Sigmoid colon (tissue), 7 donors: Measurements from ENCODE around the gene FBXL7. TPM values are rescaled to one million over a fixed set of nuclear protein-coding genes. Genes with fewer than 3 reads are reported as not detected.

Experiments
- DNase-seq: peaks from one replicate; pipeline ENCODE4 v3.0.0-alpha.2; 2019
- H3K27ac ChIP-seq, 4 donors: fragments of 200-600 bp; sonication (generic); one replicate each; pipeline ENCODE4 v1.5.1; 2016 to 2019; ENCODE audit warnings: mild to moderate bottlenecking in 1 of 4
- H3K27me3 ChIP-seq, 3 donors: fragments of 200-600 bp; sonication (generic); one replicate each; pipeline ENCODE4 v1.5.1; 2019; ENCODE audit warnings: mild to moderate bottlenecking in 1 of 3
- H3K36me3 ChIP-seq, 4 donors: fragments of 200-600 bp; sonication (generic); one replicate each; pipeline ENCODE4 v1.5.1; 2016 to 2019
- H3K4me1 ChIP-seq, 4 donors: fragments of 200-600 bp; sonication (generic); one replicate each; pipeline ENCODE4 v1.5.1; 2017 to 2019
- H3K4me3 ChIP-seq, 4 donors: fragments of 200-600 bp; sonication (generic); one replicate each; pipeline ENCODE4 v1.5.1; 2017 to 2019; ENCODE audit warnings: mild to moderate bottlenecking in 2 of 4, moderate library complexity in 1 of 4
- H3K9me3 ChIP-seq, 4 donors: fragments of 200-600 bp in 3 of 4; sonication (generic) in 3 of 4; one replicate each; pipeline versions ENCODE4 v1.5.1 to v1.6.1; 2013 to 2019
- EP300 ChIP-seq, 4 donors: sonication (generic); formaldehyde crosslinking; IDR thresholded peaks; one replicate each; pipeline ENCODE4 v1.6.1; 2017; ENCODE audit warnings: antibody characterized with exemption in 4 of 4
- POLR2A ChIP-seq, 2 donors: fragments of 450-650 bp; IDR thresholded peaks; one replicate each; pipeline ENCODE4 v1.6.1; 2016; ENCODE audit warnings: antibody characterized with exemption in 2 of 2, mild to moderate bottlenecking in 2 of 2, moderate library complexity in 2 of 2
- POLR2AphosphoS5 ChIP-seq, 4 donors: sonication (generic); formaldehyde crosslinking; IDR thresholded peaks; one replicate each; pipeline ENCODE4 v1.6.1; 2017; ENCODE audit warnings: antibody characterized with exemption in 4 of 4
- WGBS, 2 donors: extraction: QIAGEN DNeasy Blood & Tissue Kit; methylation state at CpG; one replicate each; pipeline ENCODE4 v1.1.7; 2013; 5-methylcytosine and 5-hydroxymethylcytosine counted together
- intact Hi-C: fragments of 100-400 bp; cut with DNase I; formaldehyde crosslinking; loops from one replicate; pipeline ENCODE4 v1.15.1; 2023
- polyA plus RNA-seq, 3 donors: library from polyadenylated mRNA; stranded (reverse); fragments of 200-250 nt; gene quantifications; one replicate each; pipeline ENCODE4 v1.2.3, GENCODE V29; 2013
- total RNA-seq, 4 donors: library from RNA; depleted of rRNA; stranded (reverse); fragments of >200 nt; gene quantifications; one replicate each; pipeline ENCODE4 v1.1.0, GENCODE V29; 2016
- TF ChIP-seq, protein P1 (sequence below), 4 experiments: fragments of 450-650 bp in 3 of 4; fragments of 200-600 bp in 1 of 4; IDR thresholded peaks; one replicate each; pipeline ENCODE4 v1.5.1; 2016 to 2019; ENCODE audit warnings: antibody characterized with exemption in 4 of 4, mild to moderate bottlenecking in 3 of 4, moderate library complexity in 2 of 4
- donor health status: healthy with polysubstance abuse.
- donor health status: Bipolar disorder and iron deficiency.
- donor health status: healthy.

FBXL7 gene
- total and polyA plus RNA-seq, 7 donors: 0.92 to 44.3 (median 18.2) TPM

DNA sequence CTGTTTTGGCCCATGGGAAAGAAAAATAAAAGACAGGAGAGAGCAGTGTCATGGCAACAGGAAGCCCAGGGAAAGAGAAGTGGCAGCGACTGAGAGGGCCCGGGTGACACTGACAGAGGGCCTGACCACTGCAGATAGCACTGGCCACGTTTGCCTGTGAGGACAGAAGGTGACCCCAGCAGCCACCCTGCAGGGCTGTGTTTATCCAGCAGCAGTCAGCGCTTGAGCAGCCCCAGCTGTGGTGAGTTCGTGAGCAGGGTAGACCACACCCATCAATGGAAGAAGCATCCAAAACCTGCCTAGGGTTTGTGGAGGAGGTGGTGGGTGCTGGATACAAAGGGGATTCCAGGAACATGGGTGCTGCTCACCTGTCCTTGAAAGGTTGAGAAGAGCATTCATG lies 457.1 kb downstream of the FBXL7 start:
- intact Hi-C loops: no loop called here
- Histone ChIP-seq H3K4me1 (no peaks in the 10 kb centered on the region), H3K27ac (no peak overlapping the region), H3K4me3 (no peak overlapping the region), H3K27me3 (no peaks in the 10 kb centered on the region), H3K9me3 (no peaks in the 10 kb centered on the region), H3K36me3 (no peaks in the 10 kb centered on the region)
- TF ChIP-seq, protein P1, sequence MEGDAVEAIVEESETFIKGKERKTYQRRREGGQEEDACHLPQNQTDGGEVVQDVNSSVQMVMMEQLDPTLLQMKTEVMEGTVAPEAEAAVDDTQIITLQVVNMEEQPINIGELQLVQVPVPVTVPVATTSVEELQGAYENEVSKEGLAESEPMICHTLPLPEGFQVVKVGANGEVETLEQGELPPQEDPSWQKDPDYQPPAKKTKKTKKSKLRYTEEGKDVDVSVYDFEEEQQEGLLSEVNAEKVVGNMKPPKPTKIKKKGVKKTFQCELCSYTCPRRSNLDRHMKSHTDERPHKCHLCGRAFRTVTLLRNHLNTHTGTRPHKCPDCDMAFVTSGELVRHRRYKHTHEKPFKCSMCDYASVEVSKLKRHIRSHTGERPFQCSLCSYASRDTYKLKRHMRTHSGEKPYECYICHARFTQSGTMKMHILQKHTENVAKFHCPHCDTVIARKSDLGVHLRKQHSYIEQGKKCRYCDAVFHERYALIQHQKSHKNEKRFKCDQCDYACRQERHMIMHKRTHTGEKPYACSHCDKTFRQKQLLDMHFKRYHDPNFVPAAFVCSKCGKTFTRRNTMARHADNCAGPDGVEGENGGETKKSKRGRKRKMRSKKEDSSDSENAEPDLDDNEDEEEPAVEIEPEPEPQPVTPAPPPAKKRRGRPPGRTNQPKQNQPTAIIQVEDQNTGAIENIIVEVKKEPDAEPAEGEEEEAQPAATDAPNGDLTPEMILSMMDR (IDR thresholded peaks at IDR 0.05): no peak
- TF ChIP-seq POLR2A (IDR thresholded peaks at IDR 0.05) (no peak), EP300 (IDR thresholded peaks at IDR 0.05) (no peak), POLR2AphosphoS5 (IDR thresholded peaks at IDR 0.05) (no peak)
- no peak for DNase-seq
- WGBS, 2 donors: 65 to 70% methylated on average over 5 of the region's 5 CpGs

DNA sequence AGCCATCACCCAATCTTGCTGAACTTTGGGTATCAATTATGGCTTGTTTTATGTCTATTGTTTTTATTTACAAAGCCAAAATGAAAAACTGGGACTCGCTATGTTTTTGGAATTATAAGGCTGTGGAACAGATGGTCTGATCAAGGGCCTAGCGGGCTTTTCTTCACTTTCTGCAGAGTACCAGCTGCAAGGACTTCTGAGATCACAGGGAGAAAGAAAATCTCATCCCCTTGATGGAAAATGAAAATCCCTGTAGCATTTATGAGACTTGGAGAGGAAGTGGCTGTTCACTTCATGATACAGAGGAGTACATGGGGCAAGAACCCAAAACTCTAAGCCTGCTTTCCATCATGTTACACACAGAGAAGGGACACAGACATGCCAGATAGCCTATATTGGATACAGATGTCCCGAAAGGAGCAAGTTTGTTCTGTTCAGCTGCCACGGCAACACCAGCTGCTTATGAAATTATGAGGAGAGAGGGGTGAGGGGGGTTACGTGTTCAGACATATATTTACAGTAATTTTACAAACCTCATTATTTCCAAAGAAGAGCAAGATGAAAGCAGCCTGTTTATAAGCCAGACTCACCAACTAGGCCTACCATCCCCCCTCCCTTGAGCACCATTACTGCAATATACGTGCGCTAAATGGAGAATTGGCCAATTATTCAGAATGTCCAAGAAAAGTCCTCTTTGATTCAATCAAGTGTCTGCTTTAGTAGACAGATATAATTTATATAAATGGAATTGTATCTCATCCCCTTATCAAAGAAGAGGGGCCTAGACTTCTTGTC lies 459.6 kb downstream of the FBXL7 start:
- Histone ChIP-seq H3K9me3 (no peaks in the 10 kb centered on the region), H3K27ac (no peak overlapping the region), H3K4me1 (no peaks in the 10 kb centered on the region), H3K4me3 (no peak overlapping the region), H3K27me3 (no peaks in the 10 kb centered on the region), H3K36me3 (no peaks in the 10 kb centered on the region)
- TF ChIP-seq EP300 (IDR thresholded peaks at IDR 0.05): no peak
- TF ChIP-seq POLR2AphosphoS5 (IDR thresholded peaks at IDR 0.05): no peak
- TF ChIP-seq, protein P1 (IDR thresholded peaks at IDR 0.05): no peak
- TF ChIP-seq POLR2A (IDR thresholded peaks at IDR 0.05): no peak
- WGBS, 2 donors: 79% methylated on average over 7 of the region's 7 CpGs
- intact Hi-C loops: no loop called here
- DNase-seq: no peak

DNA sequence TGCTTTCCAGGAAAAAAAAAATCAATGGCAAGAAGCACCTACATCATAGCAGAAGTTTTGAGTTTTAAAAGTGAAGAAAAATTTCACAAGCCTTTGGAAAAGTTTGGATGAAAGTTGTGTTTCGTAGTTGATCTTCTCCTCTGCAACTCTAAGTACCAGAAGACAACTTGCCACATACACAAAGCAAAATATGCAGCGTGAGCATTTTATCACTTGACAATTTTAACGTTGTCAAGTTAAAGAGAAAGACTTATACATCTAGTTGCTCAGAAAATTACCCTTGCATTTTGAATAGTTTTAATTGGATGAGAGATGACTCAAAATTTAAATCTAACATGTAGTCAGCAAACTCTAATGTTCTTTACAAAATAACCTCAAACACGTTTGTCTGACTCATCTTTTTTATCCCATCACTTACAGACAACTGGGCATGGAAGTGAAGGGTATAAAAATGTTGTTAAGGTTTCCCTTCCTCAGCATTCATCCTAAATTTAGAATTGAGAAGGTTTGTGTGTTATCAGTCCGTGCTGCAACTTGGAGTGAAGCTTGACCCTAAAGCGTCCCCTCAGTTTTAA lies 466.2 kb downstream of the FBXL7 start:
- no peaks in the 10 kb centered on the region for H3K9me3 ChIP-seq
- WGBS, 2 donors: 52 to 75% methylated on average over 6 of the region's 6 CpGs
- DNase-seq: no peak
- no peaks in the 10 kb centered on the region for H3K36me3 ChIP-seq
- no peak overlapping the region for H3K4me3 ChIP-seq
- no peaks in the 10 kb centered on the region for H3K27me3 ChIP-seq
- intact Hi-C loops: no loop called here
- no peak overlapping the region for H3K27ac ChIP-seq
- no peaks in the 10 kb centered on the region for H3K4me1 ChIP-seq
- TF ChIP-seq, protein P1 (IDR thresholded peaks at IDR 0.05): no peak
- TF ChIP-seq POLR2AphosphoS5 (IDR thresholded peaks at IDR 0.05) (no peak), POLR2A (IDR thresholded peaks at IDR 0.05) (no peak), EP300 (IDR thresholded peaks at IDR 0.05) (no peak)

DNA sequence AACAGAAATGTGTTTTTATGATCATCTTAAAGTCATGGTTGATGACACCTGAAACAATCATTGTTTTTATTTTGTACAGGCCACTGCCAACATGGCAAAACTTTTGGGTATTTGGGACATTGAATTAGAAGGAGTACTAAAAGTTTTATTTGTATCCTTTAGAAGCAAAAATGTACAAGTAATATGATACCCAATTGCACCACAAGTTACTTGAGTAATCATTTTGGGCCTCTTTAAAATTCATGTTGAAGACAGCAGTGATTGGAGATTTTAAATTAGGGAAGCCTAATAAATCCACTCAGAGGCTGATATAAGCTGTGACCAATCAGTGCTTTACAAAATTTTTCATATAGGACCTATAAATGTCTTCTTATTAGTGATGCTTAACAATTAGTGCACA lies 466.7 kb downstream of the FBXL7 start:
- Histone ChIP-seq H3K27ac (no peak overlapping the region), H3K27me3 (no peaks in the 10 kb centered on the region), H3K4me1 (no peaks in the 10 kb centered on the region), H3K36me3 (no peaks in the 10 kb centered on the region), H3K9me3 (no peaks in the 10 kb centered on the region), H3K4me3 (no peak overlapping the region)
- intact Hi-C loops: no loop called here
- DNase-seq: no peak
- no peak for TF ChIP-seq EP300 (IDR thresholded peaks at IDR 0.05)
- no peak for TF ChIP-seq POLR2AphosphoS5 (IDR thresholded peaks at IDR 0.05)
- TF ChIP-seq, protein P1 (IDR thresholded peaks at IDR 0.05): no peak
- TF ChIP-seq POLR2A (IDR thresholded peaks at IDR 0.05): no peak
